ENCODE measurements around the gene CYFIP1.

DNA sequence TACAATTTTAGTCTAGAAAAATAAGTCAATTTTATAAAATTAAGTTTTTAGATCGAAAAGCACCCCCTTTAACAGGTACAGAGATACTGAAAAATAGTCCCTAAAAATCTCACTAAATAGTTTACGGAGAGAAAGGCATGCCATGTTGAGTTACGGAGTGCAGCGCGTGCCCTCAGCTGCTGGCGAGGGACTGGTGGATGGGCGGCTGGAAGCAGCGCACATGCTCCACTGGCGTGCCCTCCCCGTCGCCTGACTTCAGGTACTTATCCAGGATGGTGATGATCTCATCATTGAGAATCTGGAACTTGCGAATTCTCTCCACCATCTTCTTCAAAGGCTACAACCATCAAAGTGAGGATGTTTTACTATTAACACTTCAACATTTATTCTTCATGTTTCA lies 110.3 kb downstream of the CYFIP1 start:
- TF ChIP-seq ZNF274 (IDR thresholded peaks at IDR 0.05; ENCODE audit: insufficient read depth, insufficient read length): no peak
- TF ChIP-seq RCOR1 (conservative IDR thresholded peaks at IDR 0.05; ENCODE audit: low read depth, low read length): no peak
- TF ChIP-seq, protein P1, sequence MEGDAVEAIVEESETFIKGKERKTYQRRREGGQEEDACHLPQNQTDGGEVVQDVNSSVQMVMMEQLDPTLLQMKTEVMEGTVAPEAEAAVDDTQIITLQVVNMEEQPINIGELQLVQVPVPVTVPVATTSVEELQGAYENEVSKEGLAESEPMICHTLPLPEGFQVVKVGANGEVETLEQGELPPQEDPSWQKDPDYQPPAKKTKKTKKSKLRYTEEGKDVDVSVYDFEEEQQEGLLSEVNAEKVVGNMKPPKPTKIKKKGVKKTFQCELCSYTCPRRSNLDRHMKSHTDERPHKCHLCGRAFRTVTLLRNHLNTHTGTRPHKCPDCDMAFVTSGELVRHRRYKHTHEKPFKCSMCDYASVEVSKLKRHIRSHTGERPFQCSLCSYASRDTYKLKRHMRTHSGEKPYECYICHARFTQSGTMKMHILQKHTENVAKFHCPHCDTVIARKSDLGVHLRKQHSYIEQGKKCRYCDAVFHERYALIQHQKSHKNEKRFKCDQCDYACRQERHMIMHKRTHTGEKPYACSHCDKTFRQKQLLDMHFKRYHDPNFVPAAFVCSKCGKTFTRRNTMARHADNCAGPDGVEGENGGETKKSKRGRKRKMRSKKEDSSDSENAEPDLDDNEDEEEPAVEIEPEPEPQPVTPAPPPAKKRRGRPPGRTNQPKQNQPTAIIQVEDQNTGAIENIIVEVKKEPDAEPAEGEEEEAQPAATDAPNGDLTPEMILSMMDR (IDR thresholded peaks at IDR 0.05 in 2 of 3, conservative IDR thresholded peaks at IDR 0.05 in 1 of 3; ENCODE audit: control insufficient read depth in 2 of 3, extremely low read depth in 1 of 3, insufficient read depth in 1 of 3, low read depth in 3 of 3, low read length in 3 of 3): no peak
- TF ChIP-seq ZBTB40 (IDR thresholded peaks at IDR 0.05; ENCODE audit: borderline replicate concordance): no peak
- TF ChIP-seq BRCA1 (IDR thresholded peaks at IDR 0.05; ENCODE audit: low read depth, low read length): no peak
- no peak for TF ChIP-seq E4F1 (IDR thresholded peaks at IDR 0.05; ENCODE audit: borderline replicate concordance, partially characterized antibody)
- TF ChIP-seq CHD2 (IDR thresholded peaks at IDR 0.05; ENCODE audit: borderline replicate concordance, low read depth, low read length): no peak

Data from GM12878 (cell line).